HG03025 (cell line): ENCODE measurements around the gene KCNMA1.

Experiments
- ATAC-seq: cut with Tn5 transposase; IDR thresholded peaks from one replicate; pipeline ENCODE4 v1.9.1; 2021; ENCODE audit warnings: mild to moderate bottlenecking, moderate library complexity; ENCODE audit not compliant: unreplicated experiment, low FRiP score

The KCNMA1 gene

GRCh38 chr10:77498210-77498609 is 139.4 kb downstream of the KCNMA1 start:
- ATAC-seq, result no peak

GRCh38 chr10:77497748-77498147 is 139.9 kb downstream of the KCNMA1 start:
- no peak for ATAC-seq

- ATAC-seq, result no peak
Observed at GRCh38 chr10:77496941-77497420, 140.6 kb downstream of the KCNMA1 start.

- no peak for ATAC-seq
Observed at GRCh38 chr10:77494756-77495541, 142.7 kb downstream of the KCNMA1 start.

- ATAC-seq, result no peak
Observed at GRCh38 chr10:77494327-77494726, 143.3 kb downstream of the KCNMA1 start.

- ATAC-seq, result no peak
Observed at GRCh38 chr10:77493851-77494261, 143.8 kb downstream of the KCNMA1 start.

GRCh38 chr10:77493239-77493806 is 144.3 kb downstream of the KCNMA1 start:
- no peak for ATAC-seq

GRCh38 chr10:77492368-77492994 is 145.1 kb downstream of the KCNMA1 start:
- no peak for ATAC-seq

- ATAC-seq, result no peak
Observed at GRCh38 chr10:77490534-77491314, 146.9 kb downstream of the KCNMA1 start.

- no peak for ATAC-seq
Observed at GRCh38 chr10:77486517-77486916, 151.1 kb downstream of the KCNMA1 start.

GRCh38 chr10:77485847-77486246 is 151.8 kb downstream of the KCNMA1 start:
- ATAC-seq, result no peak

GRCh38 chr10:77482072-77482471 is 155.5 kb downstream of the KCNMA1 start:
- ATAC-seq, result no peak

- no peak for ATAC-seq
Observed at GRCh38 chr10:77479586-77479985, 158.0 kb downstream of the KCNMA1 start.

- no peak for ATAC-seq
Observed at GRCh38 chr10:77478962-77479359, 158.6 kb downstream of the KCNMA1 start.

- no peak for ATAC-seq
Observed at GRCh38 chr10:77478247-77478961, 159.2 kb downstream of the KCNMA1 start.

- ATAC-seq, result no peak
Observed at GRCh38 chr10:77475522-77475921, 162.1 kb downstream of the KCNMA1 start.

GRCh38 chr10:77474939-77475338 is 162.7 kb downstream of the KCNMA1 start:
- no peak for ATAC-seq

- ATAC-seq, result no peak
Observed at GRCh38 chr10:77474386-77474785, 163.2 kb downstream of the KCNMA1 start.

GRCh38 chr10:77472146-77472545 is 165.5 kb downstream of the KCNMA1 start:
- ATAC-seq, result no peak

GRCh38 chr10:77471069-77471536 is 166.5 kb downstream of the KCNMA1 start:
- ATAC-seq, result no peak
